GM12878 (cell line): ENCODE measurements around the gene TBATA. TPM values are rescaled to one million over a fixed set of nuclear protein-coding genes. Genes with fewer than 3 reads are reported as not detected.

Experiments used
- ATAC-seq: fragments of 200-7000 bp; cut with Tn5 transposase; 3 replicates; pipeline ENCODE4 v1.9.1; 2020; ENCODE audit warnings: mild to moderate bottlenecking, moderate library complexity
- BruUV-seq: library from RNA; stranded (reverse); fragments of 400-500 nt; replicated peaks from 2 replicates; lab custom pipeline; 2021; lab: Mats Ljungman, UMichigan
- CTCF ChIA-PET: fragments of 300-600 bp; sonication (Branson Sonifier 250); formaldehyde crosslinking; extraction: SDS; loops from one replicate; lab custom pipeline; 2021; ENCODE audit warnings: inconsistent platforms; lab: Yijun Ruan, JAX
- POLR2A ChIA-PET: fragments of 350-600 bp; formaldehyde crosslinking; extraction: SDS; loops from one replicate; lab custom pipeline; 2021; ENCODE audit warnings: inconsistent platforms; lab: Charles Lee
- RAD21 ChIA-PET: fragments of 300-600 bp; sonication (Branson Sonifier 250); formaldehyde crosslinking; loops from one replicate; lab custom pipeline; 2023; ENCODE audit warnings: antibody characterized with exemption; ENCODE audit not compliant: unreplicated experiment; lab: Charles Lee
- SMC1A ChIA-PET: fragments of 300-600 bp; sonication (Branson Sonifier 250); formaldehyde crosslinking; loops from one replicate; lab custom pipeline; 2023; ENCODE audit not compliant: unreplicated experiment, uncharacterized antibody; lab: Charles Lee
- DNase-seq: peaks from one replicate; pipeline ENCODE4 v3.0.0-alpha.2; 2011; ENCODE audit warnings: low read depth, low spot score
- FAIRE-seq: peaks from 3 replicates; lab custom pipeline; 2011; peaks lifted over from hg19 to GRCh38; lab: Jason Lieb, UNC
- H2AFZ ChIP-seq: 2 replicates; pipeline ENCODE4 v1.6.0; 2011; ENCODE audit warnings: low read depth, low read length, control low read depth; ENCODE audit not compliant: control insufficient read depth
- H3K27ac ChIP-seq: 2 replicates; pipeline ENCODE4 v1.5.1; 2011; ENCODE audit warnings: control low read depth; ENCODE audit not compliant: control insufficient read depth, insufficient read depth
- H3K27me3 ChIP-seq, 2 experiments: replicated peaks in 1 of 2; 2 replicates each; pipeline versions ENCODE4 v1.6.0 to v1.6.1; 2011; ENCODE audit warnings: low read length in 1 of 2; ENCODE audit not compliant: control insufficient read depth in 2 of 2, insufficient read depth in 2 of 2
- H3K36me3 ChIP-seq, 2 experiments: 2 replicates each; pipeline ENCODE4 v1.5.1; 2011; ENCODE audit warnings: low read length in 1 of 2; ENCODE audit not compliant: control insufficient read depth in 2 of 2, insufficient read depth in 2 of 2
- H3K4me1 ChIP-seq: 2 replicates; pipeline ENCODE4 v1.6.1; 2011; ENCODE audit warnings: mild to moderate bottlenecking, low read length, moderate library complexity, mixed read lengths; ENCODE audit not compliant: control insufficient read depth, insufficient read depth
- H3K4me2 ChIP-seq: 2 replicates; pipeline ENCODE4 v1.6.0; 2011; ENCODE audit warnings: control low read depth; ENCODE audit not compliant: control insufficient read depth, insufficient read depth
- H3K4me3 ChIP-seq: fragments of 200-600 bp; sonication (generic); 2 replicates; pipeline ENCODE4 v1.5.1; 2016
- H3K79me2 ChIP-seq: 2 replicates; pipeline ENCODE4 v1.6.0; 2011; ENCODE audit warnings: low read length; ENCODE audit not compliant: control insufficient read depth, insufficient read depth
- H3K9ac ChIP-seq: 2 replicates; pipeline ENCODE4 v1.8.0; 2011; ENCODE audit warnings: low read length, control low read depth, mixed read lengths; ENCODE audit not compliant: control insufficient read depth, insufficient read depth
- H3K9me3 ChIP-seq: replicated peaks from 3 replicates; pipeline ENCODE4 v1.5.1; 2011; ENCODE audit warnings: mild to moderate bottlenecking, low read length; ENCODE audit not compliant: control insufficient read depth, insufficient read depth
- H4K20me1 ChIP-seq: 2 replicates; pipeline ENCODE4 v1.6.0; 2011; ENCODE audit not compliant: control insufficient read depth, insufficient read depth
- GATAD2B ChIP-seq: fragments of 450-650 bp; conservative IDR thresholded peaks from 2 replicates; pipeline ENCODE4 v1.6.1; 2017; ENCODE audit warnings: low read depth, mild to moderate bottlenecking, moderate library complexity
- HDAC2 ChIP-seq: fragments of 200-600 bp; sonication (generic); IDR thresholded peaks from 2 replicates; pipeline ENCODE4 v1.6.1; 2017
- HDAC6 ChIP-seq: fragments of 200-600 bp; sonication (generic); IDR thresholded peaks from one replicate; pipeline ENCODE4 v1.8.0; 2017; ENCODE audit warnings: antibody characterized with exemption; ENCODE audit not compliant: unreplicated experiment
- IKZF1 ChIP-seq: fragments of 450-650 bp; conservative IDR thresholded peaks from 2 replicates; pipeline ENCODE4 v1.6.1; 2017; ENCODE audit warnings: antibody characterized with exemption, mild to moderate bottlenecking
- MEF2B ChIP-seq: fragments of 450-650 bp; IDR thresholded peaks from 2 replicates; pipeline ENCODE4 v1.6.1; 2018; ENCODE audit warnings: mild to moderate bottlenecking, moderate library complexity; ENCODE audit not compliant: partially characterized antibody, poor library complexity, severe bottlenecking
- NR2C2 ChIP-seq: IDR thresholded peaks from 2 replicates; pipeline ENCODE4 v1.6.1; 2011; ENCODE audit warnings: borderline replicate concordance, low read depth; ENCODE audit not compliant: control insufficient read depth, insufficient read length
- RUNX3 ChIP-seq: IDR thresholded peaks from 2 replicates; pipeline ENCODE4 v1.6.1; 2012; ENCODE audit warnings: low read length, inconsistent platforms
- SREBF1 ChIP-seq: IDR thresholded peaks from 2 replicates; pipeline ENCODE4 v1.6.1; 2012; ENCODE audit warnings: mild to moderate bottlenecking, low read length
- STAT1 ChIP-seq: fragments of 450-650 bp; conservative IDR thresholded peaks from 2 replicates; pipeline ENCODE4 v1.6.1; 2014; ENCODE audit warnings: antibody characterized with exemption, mild to moderate bottlenecking
- TARDBP ChIP-seq: IDR thresholded peaks from 2 replicates; pipeline ENCODE4 v1.6.1; 2016; ENCODE audit warnings: borderline replicate concordance
- WGBS: methylation state at CpG from one replicate; pipeline ENCODE4 v1.1.6; 2016; ENCODE audit warnings: low lambda C conversion rate; ENCODE audit not compliant: insufficient replicate concordance, insufficient coverage; ENCODE audit errors: missing lambda C conversion rate; 5-methylcytosine and 5-hydroxymethylcytosine counted together
- in situ Hi-C: fragments of 300-500 bp; cut with MboI; formaldehyde crosslinking; loops from 9 replicates; pipeline ENCODE4 v1.14.3; 2018; ENCODE audit warnings: mixed read lengths
- intact Hi-C: fragments of 100-400 bp; cut with micrococcal nuclease; formaldehyde crosslinking; loops from one replicate; pipeline ENCODE4 v1.14.2; 2022; ENCODE audit not compliant: unreplicated experiment
- polyA plus RNA-seq, 11 experiments: library from polyadenylated mRNA; depleted of rRNA in 4 of 11; unstranded in 6 of 11; stranded (reverse) in 5 of 11; fragments of >200 nt; fragmentation: Nextera tagmentation in 4 of 11; fragmentation: Illumina TruSeq in 1 of 11; extraction: Ambion mirVana in 4 of 11; extraction: Trizol in 1 of 11; gene quantifications; 1 replicate in 1 of 11; 2 replicates in 10 of 11; pipeline versions ENCODE4 v1.2.1 to v1.2.3, GENCODE V29; 2011 to 2016; ENCODE audit warnings: inconsistent platforms in 2 of 11, missing spikeins in 2 of 11, low read depth in 1 of 11
- total RNA-seq, 4 experiments: library from RNA; depleted of rRNA in 3 of 4; stranded (reverse); fragments of >200 nt in 3 of 4; fragmentation: Illumina TruSeq in 1 of 4; extraction: Trizol in 1 of 4; gene quantifications; 2 replicates each; pipeline versions ENCODE4 v1.2.1 to v1.2.3, GENCODE V29; 2013 to 2021
- TF ChIP-seq, protein P1 (sequence below): fragments of 450-650 bp; IDR thresholded peaks from 2 replicates; pipeline ENCODE4 v1.6.1; 2018; ENCODE audit warnings: mild to moderate bottlenecking, low read depth, moderate library complexity; ENCODE audit not compliant: partially characterized antibody

Gene TBATA
- total and polyA plus RNA-seq, 10 of the 15 experiments (the other 5 are each of a cell fraction or from before 2014, with no cell fraction given): not detected

DNA sequence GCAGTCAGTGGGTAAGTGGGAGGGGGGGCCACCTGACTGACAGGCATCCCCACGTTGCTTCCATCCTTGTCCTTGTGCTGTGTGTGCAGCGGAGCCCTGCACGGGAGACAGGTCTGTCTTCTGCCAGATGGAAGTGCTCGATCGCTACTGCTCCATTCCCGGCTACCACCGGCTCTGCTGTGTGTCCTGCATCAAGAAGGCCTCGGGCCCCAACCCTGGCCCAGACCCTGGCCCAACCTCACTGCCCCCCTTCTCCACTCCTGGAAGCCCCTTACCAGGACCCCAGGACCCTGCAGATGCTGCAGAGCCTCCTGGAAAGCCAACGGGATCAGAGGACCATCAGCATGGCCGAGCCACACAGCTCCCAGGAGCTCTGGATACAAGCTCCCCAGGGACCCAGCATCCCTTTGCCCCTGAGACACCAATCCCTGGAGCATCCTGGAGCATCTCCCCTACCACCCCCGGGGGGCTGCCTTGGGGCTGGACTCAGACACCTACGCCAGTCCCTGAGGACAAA lies 24.8 kb downstream of the TBATA start:
- H3K36me3 ChIP-seq: no peaks in the 10 kb centered on the region
- H4K20me1 ChIP-seq: no peaks in the 10 kb centered on the region
- H3K9me3 ChIP-seq: no peaks in the 10 kb centered on the region; the same call in 2 of the 3 replicates
- intact Hi-C loops (no loop called here), in situ Hi-C loops (loop anchor here (5.0 kb wide), 2 partner anchors 213 to 298 kb away; no protein-coding TSS in a partner anchor)
- H2AFZ ChIP-seq: no peak overlapping the region
- FAIRE-seq: no peak
- ChIA-PET POLR2A (no interaction called here), CTCF (interaction anchor here (0.7 to 6.1 kb wide), 5 partner anchors 34 to 209 kb away, joined by 3 to 87 read pairs (median 3); no protein-coding TSS in a partner anchor), RAD21 (interaction anchor here (1.3 to 3.4 kb wide), 3 partner anchors 184 to 299 kb away, joined by 3 to 23 read pairs (median 4); no protein-coding TSS in a partner anchor), SMC1A (interaction anchor here (1.4 to 6.7 kb wide), 3 partner anchors 141 to 210 kb away, joined by 4 to 45 read pairs (median 13); no protein-coding TSS in a partner anchor)
- H3K79me2 ChIP-seq: no peaks in the 10 kb centered on the region
- H3K27ac ChIP-seq: no peak overlapping the region
- no peaks in the 10 kb centered on the region for H3K4me1 ChIP-seq
- BruUV-seq: no TSS peak
- no peak overlapping the region for H3K4me3 ChIP-seq
- no peak for DNase-seq
- TF ChIP-seq STAT1 (no peak), HDAC2 (no peak), MEF2B (no peak), GATAD2B (no peak), RUNX3 (no peak), TARDBP (no peak), SREBF1 (no peak), HDAC6 (no peak), IKZF1 (no peak), NR2C2 (no peak)
- TF ChIP-seq, protein P1, sequence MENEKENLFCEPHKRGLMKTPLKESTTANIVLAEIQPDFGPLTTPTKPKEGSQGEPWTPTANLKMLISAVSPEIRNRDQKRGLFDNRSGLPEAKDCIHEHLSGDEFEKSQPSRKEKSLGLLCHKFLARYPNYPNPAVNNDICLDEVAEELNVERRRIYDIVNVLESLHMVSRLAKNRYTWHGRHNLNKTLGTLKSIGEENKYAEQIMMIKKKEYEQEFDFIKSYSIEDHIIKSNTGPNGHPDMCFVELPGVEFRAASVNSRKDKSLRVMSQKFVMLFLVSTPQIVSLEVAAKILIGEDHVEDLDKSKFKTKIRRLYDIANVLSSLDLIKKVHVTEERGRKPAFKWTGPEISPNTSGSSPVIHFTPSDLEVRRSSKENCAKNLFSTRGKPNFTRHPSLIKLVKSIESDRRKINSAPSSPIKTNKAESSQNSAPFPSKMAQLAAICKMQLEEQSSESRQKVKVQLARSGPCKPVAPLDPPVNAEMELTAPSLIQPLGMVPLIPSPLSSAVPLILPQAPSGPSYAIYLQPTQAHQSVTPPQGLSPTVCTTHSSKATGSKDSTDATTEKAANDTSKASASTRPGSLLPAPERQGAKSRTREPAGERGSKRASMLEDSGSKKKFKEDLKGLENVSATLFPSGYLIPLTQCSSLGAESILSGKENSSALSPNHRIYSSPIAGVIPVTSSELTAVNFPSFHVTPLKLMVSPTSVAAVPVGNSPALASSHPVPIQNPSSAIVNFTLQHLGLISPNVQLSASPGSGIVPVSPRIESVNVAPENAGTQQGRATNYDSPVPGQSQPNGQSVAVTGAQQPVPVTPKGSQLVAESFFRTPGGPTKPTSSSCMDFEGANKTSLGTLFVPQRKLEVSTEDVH: no peak
- H3K9ac ChIP-seq: no peak overlapping the region
- H3K27me3 ChIP-seq: no peaks in the 10 kb centered on the region; a peak in 2 of 4 replicates
- no peak overlapping the region for H3K4me2 ChIP-seq
- WGBS: 45% methylated on average over 11 of the region's 12 CpGs
- no peak for ATAC-seq
